Endothelial cell of umbilical vein (primary cell): Measurements from ENCODE around the gene A1CF. TPM values are rescaled to one million over a fixed set of nuclear protein-coding genes. Genes with fewer than 3 reads are reported as not detected.

ENCODE experiments used
- BruUV-seq: library from RNA; stranded (reverse); fragments of 400-500 nt; replicated peaks from 2 replicates; lab custom pipeline; 2021; lab: Mats Ljungman, UMichigan
- CTCF ChIA-PET: fragments of 300-600, 350-600 bp; sonication (Branson Sonifier 250); formaldehyde crosslinking; loops from one replicate; lab custom pipeline; 2021; ENCODE audit warnings: antibody characterized with exemption, inconsistent platforms; lab: Charles Lee
- POLR2A ChIA-PET: fragments of 300-600, 350-600 bp; sonication (Branson Sonifier 250); formaldehyde crosslinking; loops from one replicate; lab custom pipeline; 2021; ENCODE audit warnings: antibody characterized with exemption, inconsistent platforms; lab: Charles Lee
- DNase-seq: peaks from one replicate; pipeline ENCODE4 v3.0.0-alpha.2; 2011; ENCODE audit warnings: low read depth, low spot score
- FAIRE-seq: peaks from 2 replicates; lab custom pipeline; 2011; peaks lifted over from hg19 to GRCh38; lab: Jason Lieb, UNC
- H2AFZ ChIP-seq: 2 replicates; pipeline ENCODE4 v1.6.0; 2012; ENCODE audit warnings: low read depth, low read length, control low read depth, inconsistent platforms
- H3K27ac ChIP-seq: 2 replicates; pipeline ENCODE4 v1.5.1; 2011; ENCODE audit warnings: low read depth, mild to moderate bottlenecking, control low read depth, low read length, moderate library complexity; ENCODE audit not compliant: insufficient read depth
- H3K27me3 ChIP-seq, 2 experiments: 2 replicates each; pipeline versions ENCODE4 v1.6.0 to v1.6.1; 2011; ENCODE audit warnings: low read length in 2 of 2, mixed read lengths in 1 of 2; ENCODE audit not compliant: control insufficient read depth in 2 of 2, insufficient read depth in 2 of 2
- H3K36me3 ChIP-seq, 2 experiments: 2 replicates in 1 of 2; 3 replicates in 1 of 2; pipeline ENCODE4 v1.5.1; 2011; ENCODE audit warnings: low read length in 2 of 2, mild to moderate bottlenecking in 1 of 2, moderate library complexity in 1 of 2; ENCODE audit not compliant: control insufficient read depth in 2 of 2, insufficient read depth in 2 of 2; ENCODE audit errors: extremely low read depth in 1 of 2
- H3K4me1 ChIP-seq: 3 replicates; pipeline ENCODE4 v1.5.1; 2011; ENCODE audit warnings: mild to moderate bottlenecking, low read length; ENCODE audit not compliant: control insufficient read depth, insufficient read depth; ENCODE audit errors: extremely low read depth
- H3K4me2 ChIP-seq: 2 replicates; pipeline ENCODE4 v1.6.1; 2011; ENCODE audit warnings: low read length, control low read depth, mixed read lengths; ENCODE audit not compliant: insufficient read depth
- H3K4me3 ChIP-seq, 3 experiments: fragments of 200-600 bp in 1 of 3; sonication (generic), shearing (Covaris generic) in 1 of 3; replicated peaks in 1 of 3; 2 replicates each; pipeline ENCODE4 v1.5.1; 2011 to 2016; ENCODE audit warnings: control low read depth in 3 of 3, low read length in 3 of 3, mild to moderate bottlenecking in 2 of 3, inconsistent platforms in 1 of 3, low read depth in 1 of 3, moderate library complexity in 1 of 3; ENCODE audit not compliant: insufficient read depth in 1 of 3
- H3K79me2 ChIP-seq: 2 replicates; pipeline ENCODE4 v1.6.0; 2012; ENCODE audit warnings: low read length, inconsistent platforms; ENCODE audit not compliant: control insufficient read depth, insufficient read depth
- H3K9ac ChIP-seq: replicated peaks from 2 replicates; pipeline ENCODE3; 2011; ENCODE audit warnings: low read length, control low read depth; ENCODE audit not compliant: insufficient read depth; ENCODE audit errors: extremely low read depth
- H3K9me1 ChIP-seq: replicated peaks from 3 replicates; pipeline ENCODE4 v1.6.0; 2011; ENCODE audit warnings: mild to moderate bottlenecking, low read length; ENCODE audit not compliant: control insufficient read depth, insufficient read depth; ENCODE audit errors: extremely low read depth
- H3K9me3 ChIP-seq: replicated peaks from 2 replicates; pipeline ENCODE4 v1.5.1; 2012; ENCODE audit warnings: low read length, inconsistent platforms; ENCODE audit not compliant: control insufficient read depth, insufficient read depth
- H4K20me1 ChIP-seq: replicated peaks from 2 replicates; pipeline ENCODE3; 2011; ENCODE audit warnings: mild to moderate bottlenecking, low read length; ENCODE audit not compliant: control insufficient read depth, insufficient read depth; ENCODE audit errors: extremely low read depth
- CTCF ChIP-seq, 2 donors: IDR thresholded peaks; 1 replicate in 1 of 2; 2 replicates in 1 of 2; pipeline ENCODE4 v1.5.1; 2011; ENCODE audit warnings: low read length in 2 of 2, mild to moderate bottlenecking in 2 of 2, moderate library complexity in 2 of 2, control low read depth in 1 of 2, inconsistent platforms in 1 of 2, low read depth in 1 of 2; ENCODE audit not compliant: insufficient read depth in 1 of 2; ENCODE audit errors: extremely low read depth in 1 of 2
- EZH2 ChIP-seq: IDR thresholded peaks from 2 replicates; pipeline ENCODE4 v1.6.1; 2012; ENCODE audit warnings: borderline replicate concordance, low read depth, mild to moderate bottlenecking, moderate library complexity, low read length, inconsistent platforms; ENCODE audit not compliant: severe bottlenecking
- FOS ChIP-seq: IDR thresholded peaks from 2 replicates; pipeline ENCODE4 v1.6.1; 2011; ENCODE audit warnings: mild to moderate bottlenecking, low read length, moderate library complexity, borderline replicate concordance; ENCODE audit not compliant: insufficient read depth
- GATA2 ChIP-seq: IDR thresholded peaks from 2 replicates; pipeline ENCODE4 v1.7.0; 2011; ENCODE audit warnings: low read depth, mild to moderate bottlenecking, moderate library complexity, mixed read lengths, low read length; ENCODE audit not compliant: insufficient read length, insufficient read depth
- JUN ChIP-seq: IDR thresholded peaks from 2 replicates; pipeline ENCODE4 v1.6.1; 2011; ENCODE audit warnings: borderline replicate concordance, low read depth; ENCODE audit not compliant: insufficient read length, insufficient read depth
- MAX ChIP-seq: IDR thresholded peaks from 2 replicates; pipeline ENCODE4 v1.6.1; 2011; ENCODE audit not compliant: insufficient read depth, insufficient read length
- MYC ChIP-seq: IDR thresholded peaks from one replicate; pipeline ENCODE4 v1.6.1; 2011; ENCODE audit warnings: mild to moderate bottlenecking, low read depth, low read length
- POLR2A ChIP-seq: IDR thresholded peaks from 2 replicates; pipeline ENCODE4 v1.6.1; 2012; ENCODE audit warnings: low read depth, mild to moderate bottlenecking, control low read depth, low read length
- POLR2AphosphoS5 ChIP-seq: IDR thresholded peaks from 2 replicates; pipeline ENCODE4 v1.6.1; 2012; ENCODE audit warnings: low read depth, mild to moderate bottlenecking, control low read depth, low read length, moderate library complexity; ENCODE audit not compliant: insufficient read depth
- dilution Hi-C: fragments of 300-500 bp; cut with MboI; formaldehyde crosslinking; loops from one replicate; pipeline ENCODE4 v1.15.0; 2019; ENCODE audit warnings: low sequenced_read_pairs; ENCODE audit not compliant: extremely low pct_ligation_motif_present
- intact Hi-C: fragments of 100-400 bp; cut with micrococcal nuclease; formaldehyde crosslinking; loops from one replicate; pipeline ENCODE4 v1.10.0; 2022
- polyA plus RNA-seq, 4 experiments: library from polyadenylated mRNA; depleted of rRNA in 3 of 4; stranded (reverse) in 3 of 4; unstranded in 1 of 4; fragments of >200 nt; gene quantifications; 2 replicates each; pipeline versions ENCODE4 v1.2.1 to v1.2.3, GENCODE V29; 2011 to 2012; ENCODE audit warnings: missing spikeins in 1 of 4
- total RNA-seq: library from RNA; stranded (reverse); gene quantifications from 2 replicates; pipeline ENCODE4 v1.2.3, GENCODE V29; 2021

A1CF gene
- total and polyA plus RNA-seq, 2 donors (not counting 3 experiments of a cell fraction or from before 2014, with no cell fraction given): not detected

- ChIA-PET POLR2A (no interaction called here), CTCF (interaction anchor here (1.3 kb wide), 1 partner anchor 10 kb away, joined by 3 read pairs; no protein-coding TSS in a partner anchor)
- Histone ChIP-seq H3K9me3 (no peaks in the 10 kb centered on the region), H3K36me3 (no peaks in the 10 kb centered on the region), H3K4me1 (no peaks in the 10 kb centered on the region), H3K4me2 (no peak overlapping the region), H2AFZ (no peak overlapping the region), H3K79me2 (no peaks in the 10 kb centered on the region), H4K20me1 (no peaks in the 10 kb centered on the region), H3K4me3 (no peak overlapping the region), H3K27me3 (peaks cover 6 to 32% of the 10 kb centered on the region in 2 experiments), H3K9me1 (no peaks in the 10 kb centered on the region), H3K9ac (no peak overlapping the region), H3K27ac (no peak overlapping the region)
- FAIRE-seq (no peak), DNase-seq (no peak)
- no TSS peak for BruUV-seq
- TF ChIP-seq MAX: no peak
- TF ChIP-seq GATA2: no peak
- no peak for TF ChIP-seq POLR2AphosphoS5
- TF ChIP-seq POLR2A: no peak
- no peak for TF ChIP-seq CTCF (IDR thresholded peaks at IDR 0.05; ENCODE audit: extremely low read depth in 1 of 2, insufficient read depth in 1 of 2, low read depth in 1 of 2, low read length in 2 of 2)
- no peak for TF ChIP-seq MYC
- TF ChIP-seq JUN: no peak
- no peak for TF ChIP-seq FOS
- TF ChIP-seq EZH2: no peak
- dilution Hi-C loops (no loop called here), intact Hi-C loops (no loop called here)
Observed at GRCh38 chr10:50866317-50866716, 19.1 kb downstream of the A1CF start.
